Stimulated activated CD4-positive, alpha-beta T cell treated with anti-CD3 and anti-CD28 coated beads, Interleukin-15, amount 100 ng/mL, for 48 hours (primary cell): ENCODE data around the gene CHAC2.
"Not testable (repeated sequence)": the region's sequence is repeated elsewhere in the genome, so short reads cannot be mapped to it uniquely, and the experiment has no call there.

ENCODE experiments used
- DNase-seq, 2 donors: peaks; one replicate each; pipeline ENCODE4 v3.0.0-alpha.2; 2020; ENCODE audit warnings: low read depth in 2 of 2

CHAC2 gene

GRCh38 chr2:53767405-53768241 lies at the start of gene CHAC2:
Gene CHAC2 (plus strand): TSS chr2:53767804. CDS start chr2:53767887, 83 bp downstream.
- peak; percentile 76 to 81 for DNase-seq

- not testable (repeated sequence) for DNase-seq
These were observed 46.7 kb upstream of the CHAC2 start for GRCh38 chr2:53720944-53721343.

GRCh38 chr2:53724536-53724935 lies 43.1 kb upstream of the CHAC2 start:
- DNase-seq, result no peak

GRCh38 chr2:53725662-53726061 lies 41.9 kb upstream of the CHAC2 start:
- no peak for DNase-seq

- no peak for DNase-seq
These were observed 39.7 kb upstream of the CHAC2 start for GRCh38 chr2:53727921-53728320.

GRCh38 chr2:53729143-53729762 lies 38.4 kb upstream of the CHAC2 start:
- DNase-seq, result no peak

GRCh38 chr2:53737091-53737490 lies 30.5 kb upstream of the CHAC2 start:
- DNase-seq, result no peak

- DNase-seq, result no peak
These were observed 28.6 kb upstream of the CHAC2 start for GRCh38 chr2:53739032-53739431.

- DNase-seq, result no peak
These were observed 27.4 kb upstream of the CHAC2 start for GRCh38 chr2:53740170-53740569.

GRCh38 chr2:53744395-53745065 lies 23.1 kb upstream of the CHAC2 start:
- DNase-seq, result no peak

GRCh38 chr2:53750041-53750768 lies 17.4 kb upstream of the CHAC2 start:
- no peak for DNase-seq

GRCh38 chr2:53751728-53752127 lies 15.9 kb upstream of the CHAC2 start:
- DNase-seq, result no peak

GRCh38 chr2:53752385-53752784 lies 15.2 kb upstream of the CHAC2 start:
- no peak for DNase-seq

- DNase-seq, result no peak
These were observed 14.6 kb upstream of the CHAC2 start for GRCh38 chr2:53753041-53753440.

- no peak for DNase-seq
These were observed 12.5 kb upstream of the CHAC2 start for GRCh38 chr2:53755121-53755520.

GRCh38 chr2:53756644-53757043 lies 11.0 kb upstream of the CHAC2 start:
- DNase-seq, result no peak

- not testable (repeated sequence) for DNase-seq
These were observed 10.4 kb upstream of the CHAC2 start for GRCh38 chr2:53757206-53757605.

- no peak for DNase-seq
These were observed 1.8 kb upstream of the CHAC2 start for GRCh38 chr2:53765767-53766166.

GRCh38 chr2:53768242-53768542 lies 588 bp downstream of the CHAC2 start:
- DNase-seq, result peak in 1 of 2 donors; percentile 22

- DNase-seq, result no peak
These were observed 1.8 kb downstream of the CHAC2 start for GRCh38 chr2:53769318-53769945.

- DNase-seq, result no peak
These were observed 2.7 kb downstream of the CHAC2 start for GRCh38 chr2:53770264-53770663.

- no peak for DNase-seq
These were observed 9.5 kb downstream of the CHAC2 start for GRCh38 chr2:53777134-53777533.
